Stimulated activated CD4-positive, alpha-beta T cell treated with anti-CD3 and anti-CD28 coated beads, Interleukin-1b, Interleukin-23, amount 100 ng/mL, for 1 hour (primary cell): Measurements from ENCODE around the gene TOB1.

Source experiments
- DNase-seq, 2 donors: peaks; one replicate each; pipeline ENCODE4 v3.0.0-alpha.2; 2020; ENCODE audit warnings: low read depth in 2 of 2

Gene TOB1

DNA sequence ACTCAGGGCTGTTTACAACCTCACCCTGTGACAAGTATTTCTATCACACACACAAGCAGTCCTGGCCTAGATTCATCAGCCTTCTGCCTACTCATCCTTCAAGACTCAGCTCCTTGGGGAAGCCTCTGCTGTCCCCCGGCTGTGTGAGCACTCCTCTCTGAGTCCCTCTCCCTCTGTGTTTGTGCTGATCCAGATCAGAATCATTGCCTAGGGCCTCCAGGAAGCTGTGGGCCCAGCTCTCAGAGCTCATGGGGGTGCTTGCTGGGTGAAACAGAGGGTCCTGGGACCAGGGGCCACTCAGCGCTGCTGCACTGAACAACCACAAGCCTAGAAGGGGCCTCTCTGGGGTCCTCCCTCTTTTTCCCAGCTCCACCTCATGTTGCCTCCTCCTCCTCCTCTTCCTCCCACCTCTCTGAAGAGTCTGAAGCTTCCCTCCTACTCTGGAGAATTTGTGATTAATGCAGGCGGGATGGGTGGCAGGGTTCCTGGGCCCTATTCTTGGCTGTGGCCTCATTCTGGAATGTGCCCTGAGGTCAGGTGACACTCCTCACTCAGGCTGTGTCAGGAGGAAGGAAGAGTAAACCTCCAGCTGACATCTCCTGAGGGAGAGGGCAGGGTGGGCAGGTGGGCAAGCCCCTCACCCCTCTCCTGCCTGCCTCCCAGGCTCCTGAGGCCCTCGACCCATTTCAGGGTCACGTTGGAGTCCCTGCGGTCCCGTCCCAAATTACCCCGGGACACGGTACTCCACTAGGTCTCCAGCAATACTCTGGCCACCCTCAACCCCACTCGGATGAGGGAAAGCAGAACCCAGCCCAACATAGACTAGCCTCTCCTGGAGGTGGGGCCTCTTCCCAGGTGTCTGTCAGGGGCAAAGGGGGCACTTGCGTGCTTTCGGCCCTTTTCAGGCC is 20.7 kb downstream of the TOB1 start:
- no peak for DNase-seq

DNA sequence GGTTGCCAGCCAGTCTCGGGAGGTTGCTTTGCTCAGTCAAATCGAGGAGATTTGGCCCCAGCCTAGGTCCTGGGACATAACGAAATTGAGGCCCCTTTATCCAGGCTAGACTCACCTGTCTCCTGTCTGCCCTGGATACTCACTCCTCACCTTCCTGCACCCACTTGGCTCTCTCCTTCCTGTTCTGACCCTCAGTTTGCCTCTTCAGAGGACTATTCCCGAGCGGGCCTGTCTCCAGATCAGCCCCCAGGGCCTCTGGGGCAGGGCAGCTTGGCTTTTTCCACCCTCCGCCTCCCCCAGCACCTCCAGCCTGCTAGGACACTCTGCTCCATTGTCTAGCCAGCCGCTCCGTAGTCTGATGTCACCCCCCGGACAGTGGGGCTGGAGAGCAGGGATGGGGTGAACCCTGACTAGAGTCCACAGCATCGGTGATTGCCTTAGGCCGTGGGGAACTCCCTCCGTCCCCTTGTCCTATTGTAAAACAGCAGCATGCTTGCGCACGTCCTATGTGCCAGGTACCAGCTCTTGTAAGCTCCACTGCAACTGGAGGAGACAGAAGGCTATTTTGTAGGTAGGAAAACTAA is 21.9 kb downstream of the TOB1 start:
- no peak for DNase-seq

DNA sequence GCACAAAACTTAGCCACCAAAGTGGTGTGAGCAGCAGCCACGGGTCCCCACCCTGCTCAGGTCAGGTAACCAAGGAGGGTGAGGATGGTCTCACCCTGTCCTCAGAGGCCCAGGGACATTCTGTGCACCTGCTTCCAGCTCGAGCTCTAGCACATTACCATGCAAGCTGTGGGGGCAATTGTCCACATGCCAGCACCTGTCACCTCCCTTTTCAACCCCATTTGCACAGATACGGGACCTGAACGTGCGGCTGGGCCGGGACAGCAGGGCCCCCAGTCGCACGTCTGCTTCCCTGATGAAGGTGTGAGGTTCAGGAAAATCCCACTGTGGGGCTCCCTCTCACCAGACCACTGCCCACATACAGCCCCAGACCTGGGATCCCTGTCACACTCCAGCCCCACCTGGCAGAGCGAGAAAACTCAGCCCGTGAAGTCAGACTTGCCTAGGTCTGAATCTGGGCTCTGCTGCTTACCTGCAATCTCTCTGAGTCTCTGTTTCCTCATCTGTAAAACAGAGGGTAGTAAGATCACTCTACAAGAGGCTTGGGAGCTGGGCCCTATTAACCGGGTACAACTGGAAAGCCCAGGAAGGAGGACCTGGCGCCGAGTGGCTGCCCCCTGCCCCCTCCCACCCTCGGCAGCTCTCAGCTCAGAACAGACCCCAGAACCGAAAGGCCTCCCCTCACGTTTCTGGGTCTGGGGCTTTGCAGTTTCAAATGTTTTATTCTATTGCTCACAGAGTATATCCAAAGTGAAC is 22.8 kb downstream of the TOB1 start:
- no peak for DNase-seq

DNA sequence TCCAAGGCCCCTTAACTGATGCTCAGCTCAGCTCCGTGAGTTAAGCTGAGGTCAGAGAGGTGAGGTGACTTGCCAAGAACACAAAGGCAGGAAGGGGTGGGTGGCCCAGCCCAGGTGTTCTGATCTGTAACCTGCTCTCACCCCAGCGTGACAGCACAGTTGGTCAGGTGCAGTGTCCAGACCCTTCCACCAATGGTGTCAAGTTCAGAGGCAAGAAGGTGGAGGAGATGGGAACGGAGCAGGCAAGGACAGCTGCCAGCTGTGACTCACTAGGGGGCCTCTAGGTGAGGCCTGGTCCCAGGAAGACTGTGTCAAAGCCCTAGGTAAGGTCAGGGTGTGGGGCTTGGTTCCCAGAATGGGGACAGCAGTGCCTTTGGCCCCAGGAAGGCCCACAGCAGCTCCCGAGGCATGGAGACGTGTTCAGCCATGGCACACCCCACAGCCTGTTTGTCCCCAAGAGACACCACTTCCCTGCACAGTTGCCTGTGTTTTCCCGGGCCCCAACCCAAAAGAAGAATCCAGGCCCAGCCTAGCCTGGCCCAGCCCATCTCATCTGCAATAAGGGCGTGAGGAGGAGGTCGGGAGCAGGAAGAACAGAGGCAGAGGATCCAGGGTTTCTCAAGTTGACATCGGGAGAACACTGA is 23.5 kb downstream of the TOB1 start:
- DNase-seq: no peak

DNA sequence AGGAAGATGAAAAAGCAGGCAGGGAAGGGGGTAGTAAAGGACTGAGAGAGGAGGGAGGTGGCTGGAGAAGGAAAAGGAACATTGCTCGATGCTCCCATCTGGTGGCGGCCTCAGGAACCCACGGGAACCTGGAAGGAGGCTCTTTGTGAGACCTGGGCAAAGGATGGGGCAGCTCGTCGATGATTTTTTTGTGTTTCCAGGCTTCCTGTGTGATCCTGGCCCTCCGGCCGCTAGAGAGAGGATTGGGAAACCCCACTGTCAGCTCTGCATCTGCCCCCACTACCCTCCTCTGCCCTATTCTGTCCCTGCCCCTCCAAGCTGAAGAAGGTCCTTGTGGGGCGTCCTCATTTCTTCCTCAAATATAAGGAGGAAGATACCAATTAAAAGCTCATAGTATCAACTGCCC is 24.2 kb downstream of the TOB1 start:
- no peak for DNase-seq

DNA sequence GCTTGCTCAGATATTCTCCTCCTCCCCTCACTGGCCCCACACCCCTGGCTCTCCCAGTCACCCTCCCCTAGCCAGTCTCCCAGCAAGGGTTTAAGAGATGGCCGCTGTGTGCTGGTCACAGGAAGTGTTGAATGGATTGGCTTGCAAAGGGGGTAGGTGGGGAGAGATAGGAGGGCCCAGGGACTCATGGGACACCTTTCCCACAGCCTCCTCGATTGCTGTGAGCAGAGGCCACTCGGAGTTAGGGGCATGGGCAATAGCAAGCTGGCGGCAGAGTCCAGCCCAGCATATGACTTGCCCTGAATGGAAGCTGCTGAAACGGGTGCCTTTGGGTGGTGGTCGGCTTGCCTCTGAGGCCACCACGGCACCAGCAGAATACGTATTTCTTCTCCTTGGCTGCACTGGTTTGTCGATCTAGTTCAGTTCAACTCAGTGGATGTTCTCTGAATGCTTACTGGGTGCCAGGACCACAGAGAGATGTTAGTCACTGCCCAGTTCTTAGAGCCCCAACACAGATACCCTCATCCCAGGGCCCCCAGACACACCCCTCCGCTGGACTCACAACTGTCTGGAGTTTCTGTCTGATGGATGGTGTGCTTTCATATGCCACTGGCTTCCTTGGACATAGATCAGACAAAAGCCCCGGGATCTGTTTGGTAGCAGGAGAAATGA is 24.7 kb downstream of the TOB1 start:
- DNase-seq: no peak

DNA sequence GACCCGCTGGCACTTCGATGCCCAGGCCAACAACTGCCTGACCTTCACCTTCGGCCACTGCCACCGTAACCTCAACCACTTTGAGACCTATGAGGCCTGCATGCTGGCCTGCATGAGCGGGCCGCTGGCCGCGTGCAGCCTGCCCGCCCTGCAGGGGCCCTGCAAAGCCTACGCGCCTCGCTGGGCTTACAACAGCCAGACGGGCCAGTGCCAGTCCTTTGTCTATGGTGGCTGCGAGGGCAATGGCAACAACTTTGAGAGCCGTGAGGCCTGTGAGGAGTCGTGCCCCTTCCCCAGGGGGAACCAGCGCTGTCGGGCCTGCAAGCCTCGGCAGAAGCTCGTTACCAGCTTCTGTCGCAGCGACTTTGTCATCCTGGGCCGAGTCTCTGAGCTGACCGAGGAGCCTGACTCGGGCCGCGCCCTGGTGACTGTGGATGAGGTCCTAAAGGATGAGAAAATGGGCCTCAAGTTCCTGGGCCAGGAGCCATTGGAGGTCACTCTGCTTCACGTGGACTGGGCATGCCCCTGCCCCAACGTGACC is 25.8 kb downstream of the TOB1 start:
- no peak for DNase-seq

DNA sequence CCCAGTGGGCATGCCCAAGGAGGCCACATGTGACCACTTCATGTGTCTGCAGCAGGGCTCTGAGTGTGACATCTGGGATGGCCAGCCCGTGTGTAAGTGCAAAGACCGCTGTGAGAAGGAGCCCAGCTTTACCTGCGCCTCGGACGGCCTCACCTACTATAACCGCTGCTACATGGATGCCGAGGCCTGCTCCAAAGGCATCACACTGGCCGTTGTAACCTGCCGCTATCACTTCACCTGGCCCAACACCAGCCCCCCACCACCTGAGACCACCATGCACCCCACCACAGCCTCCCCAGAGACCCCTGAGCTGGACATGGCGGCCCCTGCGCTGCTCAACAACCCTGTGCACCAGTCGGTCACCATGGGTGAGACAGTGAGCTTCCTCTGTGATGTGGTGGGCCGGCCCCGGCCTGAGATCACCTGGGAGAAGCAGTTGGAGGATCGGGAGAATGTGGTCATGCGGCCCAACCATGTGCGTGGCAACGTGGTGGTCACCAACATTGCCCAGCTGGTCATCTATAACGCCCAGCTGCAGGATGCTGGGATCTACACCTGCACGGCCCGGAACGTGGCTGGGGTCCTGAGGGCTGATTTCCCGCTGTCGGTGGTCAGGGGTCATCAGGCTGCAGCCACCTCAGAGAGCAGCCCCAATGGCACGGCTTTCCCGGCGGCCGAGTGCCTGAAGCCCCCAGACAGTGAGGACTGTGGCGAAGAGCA is 26.4 kb downstream of the TOB1 start:
- no peak for DNase-seq

DNA sequence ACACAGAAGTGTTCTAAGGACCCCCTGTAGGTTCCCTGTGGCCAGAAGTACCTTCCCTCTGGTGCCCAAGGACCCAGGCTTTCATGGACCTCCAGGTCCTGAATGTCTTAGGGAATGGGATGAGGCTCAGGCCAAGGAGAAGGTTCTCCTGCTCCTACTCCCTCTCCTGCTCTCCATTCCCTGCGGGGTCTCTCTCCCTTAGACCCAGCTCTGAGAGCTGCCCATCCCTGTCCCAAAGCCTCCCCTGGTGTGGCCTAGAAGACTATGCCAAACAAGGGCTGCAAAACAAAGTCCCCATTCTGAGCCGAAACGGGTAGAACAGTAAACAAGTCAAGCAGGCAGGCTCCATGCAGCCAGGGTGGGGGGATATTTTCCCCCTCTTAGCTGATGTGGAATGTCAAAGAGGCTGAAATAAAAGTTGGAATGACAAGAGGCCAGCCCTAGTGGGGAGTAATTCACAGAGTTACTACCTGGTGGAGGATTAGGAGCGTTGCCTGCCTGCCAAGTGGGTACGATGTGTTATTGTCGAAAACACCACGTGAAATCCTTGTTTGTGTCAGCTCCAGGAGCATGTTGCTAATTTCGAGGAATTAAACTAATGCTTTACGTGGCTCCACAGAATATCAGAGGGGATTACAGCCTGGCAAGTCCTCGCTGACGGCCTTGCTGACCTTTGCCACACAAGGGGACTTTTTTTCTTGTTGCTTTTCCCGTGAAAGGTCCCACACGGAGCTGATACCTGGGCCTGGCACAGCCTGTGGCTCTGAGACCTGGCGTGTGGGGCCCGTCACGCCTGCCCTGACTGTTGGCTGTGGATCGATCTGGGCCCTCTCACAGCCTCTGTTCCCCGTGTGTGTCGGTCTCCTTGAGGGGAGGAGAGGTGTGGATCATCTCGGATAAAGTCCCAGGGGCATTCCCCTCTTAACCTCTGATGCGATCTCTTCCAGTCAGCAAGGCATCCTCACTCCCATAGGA is 27.9 kb downstream of the TOB1 start:
- DNase-seq: no peak

DNA sequence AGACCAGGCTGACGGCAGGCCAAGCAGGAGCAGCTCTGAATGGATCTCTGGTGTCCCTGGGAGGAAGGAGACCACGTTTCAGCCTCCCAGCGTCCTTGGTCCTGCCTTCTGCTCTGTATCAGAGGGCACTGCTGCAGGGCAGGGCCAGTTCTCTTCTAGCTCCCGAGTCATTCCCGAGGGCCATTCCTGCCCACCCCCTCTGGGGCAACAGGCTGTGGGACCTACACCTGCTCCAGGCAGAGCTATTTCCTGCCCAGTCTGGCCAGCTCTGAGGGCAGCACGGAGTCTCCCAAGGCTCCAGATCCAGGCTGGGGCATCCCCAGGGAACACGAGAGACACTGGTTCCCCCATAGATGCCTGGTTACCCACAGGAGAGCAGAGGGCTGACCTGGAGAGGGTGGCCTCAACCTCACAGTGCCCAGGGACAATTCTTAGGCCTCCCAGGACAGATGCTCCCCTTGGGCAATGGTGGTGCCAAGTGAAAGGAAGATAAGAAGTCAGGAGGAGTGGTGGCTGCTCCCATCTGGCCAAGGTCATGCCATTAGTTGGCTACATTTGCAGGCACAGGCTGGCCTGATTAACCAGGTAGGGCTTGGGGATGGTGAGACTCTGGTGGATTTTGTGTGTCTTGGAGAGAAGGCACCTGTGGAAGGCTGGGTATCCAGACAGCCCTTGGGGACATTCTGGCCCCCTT is 28.7 kb downstream of the TOB1 start:
- no peak for DNase-seq

DNA sequence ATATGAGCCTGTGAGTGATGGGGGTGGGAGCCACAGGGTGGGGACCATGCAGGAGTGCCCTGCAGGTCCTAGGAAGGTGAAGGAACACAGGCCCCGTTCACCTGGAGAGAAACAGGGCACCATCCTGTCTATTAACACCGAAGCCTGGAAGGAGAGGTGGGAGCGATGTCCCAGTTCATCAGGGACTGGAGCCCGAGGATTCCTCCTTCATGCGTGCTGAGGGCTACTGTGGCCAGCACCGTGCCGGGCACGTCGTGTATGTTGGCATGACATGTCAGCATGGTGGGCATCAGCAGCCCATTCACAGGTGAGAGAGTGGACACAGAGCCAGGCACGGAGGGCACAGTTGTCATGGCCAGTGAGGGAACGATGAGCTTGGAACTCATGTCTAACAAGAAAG is 29.3 kb downstream of the TOB1 start:
- DNase-seq: no peak

DNA sequence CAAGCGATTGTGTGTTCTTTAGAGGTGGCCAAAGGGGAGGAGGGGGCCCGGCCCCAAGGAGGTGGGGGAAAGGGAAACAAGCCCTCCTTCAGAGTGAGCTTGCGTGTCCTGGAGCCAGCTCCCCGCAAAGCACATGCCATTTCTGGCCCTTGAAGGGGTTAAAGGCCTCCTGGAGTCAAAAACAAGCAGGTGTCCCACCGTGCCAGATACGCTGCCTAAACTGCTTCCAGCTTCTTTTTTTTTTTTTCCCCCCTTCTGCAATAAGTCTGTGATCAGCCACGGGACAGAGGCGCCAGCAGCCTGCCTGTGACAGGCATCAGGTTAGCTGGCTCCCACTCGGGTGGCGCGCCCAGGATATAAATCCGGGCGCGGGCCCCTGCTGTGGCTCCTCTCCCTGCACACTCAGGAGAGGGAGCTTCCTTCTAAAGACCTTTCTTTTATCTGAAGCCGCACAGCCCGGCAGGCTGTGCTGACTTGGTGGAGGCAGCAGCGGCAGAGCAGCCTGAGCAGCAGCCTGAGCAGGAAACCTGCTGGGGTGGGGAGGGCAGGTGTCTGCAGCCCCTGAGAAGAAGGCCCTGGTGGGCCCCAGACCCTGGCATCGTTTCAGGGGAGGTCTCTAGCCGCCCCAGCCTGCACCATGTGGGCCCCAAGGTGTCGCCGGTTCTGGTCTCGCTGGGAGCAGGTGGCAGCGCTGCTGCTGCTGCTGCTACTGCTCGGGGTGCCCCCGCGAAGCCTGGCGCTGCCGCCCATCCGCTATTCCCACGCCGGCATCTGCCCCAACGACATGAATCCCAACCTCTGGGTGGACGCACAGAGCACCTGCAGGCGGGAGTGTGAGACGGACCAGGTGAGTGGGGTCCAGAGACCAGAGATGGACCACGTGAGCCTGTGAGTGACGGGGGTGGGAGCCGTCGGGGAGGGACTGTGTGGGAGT is 30.6 kb downstream of the TOB1 start, which contains the start of gene WFIKKN2:
Gene WFIKKN2, plus strand, starts transcription at position 286 of the 934 bp plus-strand sequence. Its CDS starts 352 bp downstream, at position 638.
- no peak for DNase-seq

DNA sequence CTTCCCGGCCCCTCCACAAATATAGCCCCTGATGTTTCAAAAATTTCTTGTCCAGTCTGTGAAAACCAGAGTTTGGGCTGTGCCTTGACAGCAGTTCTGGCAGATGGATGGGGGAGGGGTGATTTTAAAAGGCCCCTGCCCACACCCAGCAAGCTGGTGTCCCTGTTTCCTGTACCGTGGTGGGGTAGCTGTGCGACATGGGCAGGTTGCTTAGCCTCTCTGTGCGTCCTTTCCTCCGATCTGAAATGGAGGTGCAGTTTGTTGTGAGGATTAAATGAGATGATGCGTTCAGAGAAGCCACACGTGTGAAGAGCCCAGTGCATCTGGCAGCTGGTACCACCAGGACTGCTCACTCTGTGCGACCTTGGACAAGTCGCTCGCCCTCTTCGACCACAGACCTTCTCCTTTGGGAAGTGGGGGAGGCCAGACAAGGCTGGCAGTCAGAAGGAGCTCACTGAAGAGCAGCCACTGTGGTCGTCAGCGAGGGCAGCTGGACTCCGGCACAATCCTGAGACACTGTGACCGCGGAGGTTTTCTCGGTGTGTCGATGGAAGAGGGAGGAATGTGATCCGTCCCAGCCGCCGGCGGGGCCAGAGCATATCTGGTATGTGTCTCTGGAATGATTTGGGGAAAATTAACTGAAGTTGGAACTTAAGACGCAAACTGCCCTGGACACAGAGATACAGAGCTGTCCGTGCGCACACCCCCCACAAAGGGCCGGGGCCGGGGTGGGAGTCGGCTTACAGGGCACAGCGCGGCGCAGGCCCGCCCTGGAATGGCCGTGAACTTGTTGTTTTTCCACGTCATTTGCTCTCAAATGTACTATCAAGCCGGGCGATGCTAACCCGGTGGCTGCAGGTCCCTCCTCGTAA is 31.5 kb downstream of the TOB1 start:
- DNase-seq: no peak

DNA sequence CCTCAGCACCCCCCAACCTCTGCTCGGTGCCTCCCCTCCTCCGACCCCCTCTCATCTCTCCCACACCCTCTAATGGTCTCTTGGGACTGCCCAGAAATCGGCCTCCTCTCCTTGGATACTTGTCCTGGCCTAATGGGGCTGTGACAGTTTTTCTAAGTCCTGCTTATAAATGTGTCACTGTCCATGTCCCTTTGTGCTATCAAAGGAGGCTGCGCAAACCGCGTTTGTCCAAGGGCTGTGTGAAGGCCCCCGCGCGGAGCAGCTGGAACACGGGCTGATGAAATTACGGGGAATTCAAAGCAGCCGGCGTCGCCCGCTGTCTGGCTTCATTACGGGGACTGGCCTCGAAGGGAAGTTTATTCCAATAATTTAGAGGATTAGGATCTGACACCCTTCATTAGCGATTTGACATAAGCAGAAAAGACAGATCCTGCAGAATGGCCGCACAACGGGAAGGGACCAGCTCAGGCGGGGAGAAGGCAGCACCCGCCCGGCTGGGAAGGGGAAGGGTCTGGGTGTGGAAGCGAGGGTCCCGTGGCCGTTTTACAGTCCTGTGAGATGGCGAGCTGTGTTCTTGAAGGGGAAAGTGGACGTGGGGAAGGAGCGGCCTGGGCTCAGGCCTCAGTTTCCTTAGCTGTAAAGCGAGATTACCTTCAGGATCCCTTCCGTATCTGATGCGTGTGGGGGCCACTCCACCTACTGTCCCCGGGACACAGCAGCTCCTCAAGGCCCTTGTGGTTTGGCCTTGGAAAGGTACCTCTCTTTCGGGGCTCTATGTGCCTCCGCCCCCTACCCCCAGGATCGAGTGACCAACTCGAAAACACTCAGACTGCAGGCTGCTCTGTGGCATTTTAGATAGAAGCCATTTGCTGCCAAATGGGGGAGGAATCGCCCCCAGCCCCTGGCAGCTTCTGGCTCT is 32.4 kb downstream of the TOB1 start:
- DNase-seq: no peak

DNA sequence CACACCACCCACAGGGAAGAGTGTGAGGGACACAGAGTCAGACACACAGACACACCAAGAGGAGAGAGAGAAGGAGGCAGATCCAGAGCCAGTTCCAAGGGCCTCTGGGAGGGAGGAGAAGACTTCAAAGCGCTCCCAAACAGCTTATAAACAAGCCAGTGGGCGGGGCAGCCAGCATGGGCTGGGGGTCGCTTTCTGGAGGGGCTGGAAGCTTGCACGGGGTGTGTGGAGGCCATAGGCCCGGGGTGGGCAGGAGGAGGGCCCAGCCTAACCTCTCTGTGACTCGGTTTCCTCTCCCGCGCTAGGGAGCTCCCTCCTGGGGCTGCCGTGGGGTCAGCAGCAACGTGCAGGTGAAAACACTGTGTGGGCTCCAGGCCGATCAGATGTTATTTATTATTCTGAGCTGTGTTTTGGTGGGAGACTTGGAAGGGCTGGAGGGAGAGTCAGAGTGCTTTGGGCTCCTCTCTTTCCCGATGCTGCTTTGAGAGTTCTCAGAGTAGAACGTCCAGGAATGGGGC is 33.2 kb downstream of the TOB1 start:
- DNase-seq: no peak
